Subcutaneous adipose tissue (tissue), 4 donors: Measurements from ENCODE around the gene CCDC61. TPM values are rescaled to one million over a fixed set of nuclear protein-coding genes. Genes with fewer than 3 reads are reported as not detected.

Experiments used
- CTCF ChIP-seq: fragments of 450-650 bp; IDR thresholded peaks from one replicate; pipeline ENCODE4 v1.5.1; 2016; ENCODE audit warnings: low read depth, mild to moderate bottlenecking, control low read depth, antibody characterized with exemption, moderate library complexity
- total RNA-seq, 4 donors: library from RNA; depleted of rRNA; stranded (reverse); fragments of >200 nt; gene quantifications; one replicate each; pipeline ENCODE4 v1.1.0, GENCODE V29; 2016

Gene CCDC61
- total RNA-seq, 4 donors from 2014 or later, result 2.8 to 12.2 (median 4.5) TPM

- TF ChIP-seq CTCF, result no peak
Observed at GRCh38 chr19:46017874-46018675, 22.8 kb downstream of the CCDC61 start.

GRCh38 chr19:46018729-46019251, 23.5 kb downstream of the CCDC61 start:
- TF ChIP-seq CTCF, result no peak

- no peak for TF ChIP-seq CTCF
Observed at GRCh38 chr19:46019270-46019669, 24.0 kb downstream of the CCDC61 start.

- no peak for TF ChIP-seq CTCF
Observed at GRCh38 chr19:46020819-46021125, 25.5 kb downstream of the CCDC61 start.

- TF ChIP-seq CTCF, result no peak
Observed at GRCh38 chr19:46021531-46022041, 26.3 kb downstream of the CCDC61 start.

GRCh38 chr19:46022061-46022430, 26.8 kb downstream of the CCDC61 start:
- no peak for TF ChIP-seq CTCF

GRCh38 chr19:46022431-46023310, 27.4 kb downstream of the CCDC61 start, which contains the start of gene PGLYRP1:
Gene PGLYRP1 (minus strand): TSS chr19:46023053. CDS start chr19:46023021, 32 bp downstream.
- no peak for TF ChIP-seq CTCF
